Measurements from ENCODE around the gene FILIP1L. TPM values are rescaled to one million over a fixed set of nuclear protein-coding genes. Genes with fewer than 3 reads are reported as not detected.

Gene FILIP1L
- total and polyA plus RNA-seq, 2 of the 4 experiments (the other 2 are of a cell fraction) = 11.5 to 19.9 TPM

GRCh38 chr3:99901200-99901926 is 212.9 kb downstream of the FILIP1L start:
- no peak overlapping the region for H3K9ac ChIP-seq (ENCODE audit: low read depth, low read length)
- H3K79me1 ChIP-seq (ENCODE audit: low read depth in 1 of 2, low read length in 2 of 2) = peaks cover 11 to 14% of the 10 kb centered on the region in 2 experiments
- no peaks in the 10 kb centered on the region for H3K36me3 ChIP-seq (ENCODE audit: control insufficient read depth, insufficient read depth, low read length)
- H2BK20ac ChIP-seq (ENCODE audit: low read depth, low read length) = peak overlapping the region; percentile 96
- H3K9me3 ChIP-seq (ENCODE audit: control insufficient read depth, insufficient read depth, low read length) = no peaks in the 10 kb centered on the region
- peak overlapping the region; percentile 96; the same call in 1 of the 2 replicates for H3K18ac ChIP-seq (ENCODE audit: low read depth, low read length)
- H4K8ac ChIP-seq (ENCODE audit: low read depth in 2 of 2, low read length in 2 of 2) = peak overlapping the region; percentile 92 to 98
- peak overlapping the region; percentile 80; the same call in 1 of the 2 replicates for H3K23ac ChIP-seq (ENCODE audit: low read depth, low read length)
- ATAC-seq (ENCODE audit: low read depth) = peak; percentile 73
- H4K91ac ChIP-seq (ENCODE audit: insufficient read depth, low read depth, low read length) = peak overlapping the region; percentile 65; the same call in 1 of the 2 replicates
- H3K9me1 ChIP-seq (ENCODE audit: insufficient read depth, low read length) = peaks cover 4% of the 10 kb centered on the region; the same call in 1 of the 2 replicates
- peak overlapping the region; percentile 99 for H2BK5ac ChIP-seq (ENCODE audit: low read depth, low read length, poor library complexity, severe bottlenecking)
- no peak overlapping the region for H2AFZ ChIP-seq (replicated peaks; ENCODE audit: low read length, poor library complexity)
- no peak overlapping the region for H2AK5ac ChIP-seq (ENCODE audit: low read depth, low read length)
- peak overlapping the region; percentile 5; the same call in 1 of the 2 replicates for H3K4me3 ChIP-seq (ENCODE audit: insufficient read depth, low read depth, low read length)
- peak overlapping the region; percentile 99 for H2BK120ac ChIP-seq (ENCODE audit: low read depth, low read length)
- no peaks in the 10 kb centered on the region for H3K27me3 ChIP-seq (ENCODE audit: control insufficient read depth, insufficient read depth, low read length)
- WGBS, 2 experiments (ENCODE audit: extremely low coverage in 2 of 2, insufficient read length in 1 of 2) = no CpG with 5 or more reads among the region's 6 CpGs
- DNase-seq = peak; percentile 77
- intact Hi-C loops (cut with micrococcal nuclease) = loop anchor here (1.0 to 5.0 kb wide), 2 partner anchors 51 to 144 kb away; no protein-coding TSS in a partner anchor
- peak overlapping the region; percentile 70; the same call in 1 of the 2 replicates for H3K4ac ChIP-seq (ENCODE audit: low read depth, low read length)
- POLR2A ChIA-PET (ENCODE audit: unreplicated experiment) = interaction anchor here (0.6 to 1.8 kb wide), 3 partner anchors 16 to 26 kb away, joined by 3 to 5 read pairs (median 3); no protein-coding TSS in a partner anchor
- peak overlapping the region; percentile 51 for H3K14ac ChIP-seq (replicated peaks; ENCODE audit: low read depth, low read length)
- dilution Hi-C loops (cut with HindIII; ENCODE audit: low sequenced_read_pairs, unreplicated experiment) = no loop called here
- CTCF ChIA-PET = interaction anchor here (0.6 to 1.2 kb wide), 3 partner anchors 60 to 353 kb away, joined by 3 to 4 read pairs (median 3); no protein-coding TSS in a partner anchor
- peak overlapping the region; percentile 35; the same call in 1 of the 2 replicates for H4K5ac ChIP-seq (ENCODE audit: low read depth, low read length)
- TF ChIP-seq RAD21 (IDR thresholded peaks at IDR 0.05; ENCODE audit: low read length) = no peak
- TF ChIP-seq CEBPB (IDR thresholded peaks at IDR 0.05; ENCODE audit: low read depth, low read length) = peak; percentile 79
- TF ChIP-seq FOS (IDR thresholded peaks at IDR 0.05; ENCODE audit: low read depth, low read length) = peak; percentile 55; the same call in 1 of the 2 replicates
- H3K4me1 ChIP-seq (ENCODE audit: control insufficient read depth, insufficient read depth, low read length) = peaks cover 8% of the 10 kb centered on the region
- H3K4me2 ChIP-seq (ENCODE audit: low read depth, low read length) = peak overlapping the region; percentile 80; the same call in 1 of the 2 replicates
- in situ Hi-C loops (cut with MboI; ENCODE audit: low sequenced_read_pairs) = no loop called here
- no peaks in the 10 kb centered on the region for H4K20me1 ChIP-seq (ENCODE audit: insufficient read depth, low read length)
- H2BK15ac ChIP-seq (ENCODE audit: low read depth, low read length) = no peak overlapping the region
- H3K27ac ChIP-seq (ENCODE audit: insufficient read depth, low read length) = no peak overlapping the region; the same call in 1 of the 2 replicates
- no TSS peak for BruUV-seq (replicated peaks)
- H2AK9ac ChIP-seq (replicated peaks; ENCODE audit: low read depth, low read length, poor library complexity) = no peak overlapping the region
- peak overlapping the region; percentile 69; the same call in 1 of the 2 replicates for H3K56ac ChIP-seq (ENCODE audit: extremely low read depth, insufficient read depth, low read length)

Data from IMR-90 (cell line).